Measurements from ENCODE around the gene ARHGAP25.

The ARHGAP25 gene, protein sequence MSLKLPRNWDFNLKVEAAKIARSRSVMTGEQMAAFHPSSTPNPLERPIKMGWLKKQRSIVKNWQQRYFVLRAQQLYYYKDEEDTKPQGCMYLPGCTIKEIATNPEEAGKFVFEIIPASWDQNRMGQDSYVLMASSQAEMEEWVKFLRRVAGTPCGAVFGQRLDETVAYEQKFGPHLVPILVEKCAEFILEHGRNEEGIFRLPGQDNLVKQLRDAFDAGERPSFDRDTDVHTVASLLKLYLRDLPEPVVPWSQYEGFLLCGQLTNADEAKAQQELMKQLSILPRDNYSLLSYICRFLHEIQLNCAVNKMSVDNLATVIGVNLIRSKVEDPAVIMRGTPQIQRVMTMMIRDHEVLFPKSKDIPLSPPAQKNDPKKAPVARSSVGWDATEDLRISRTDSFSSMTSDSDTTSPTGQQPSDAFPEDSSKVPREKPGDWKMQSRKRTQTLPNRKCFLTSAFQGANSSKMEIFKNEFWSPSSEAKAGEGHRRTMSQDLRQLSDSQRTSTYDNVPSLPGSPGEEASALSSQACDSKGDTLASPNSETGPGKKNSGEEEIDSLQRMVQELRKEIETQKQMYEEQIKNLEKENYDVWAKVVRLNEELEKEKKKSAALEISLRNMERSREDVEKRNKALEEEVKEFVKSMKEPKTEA

GRCh38 chr2:68734688-68735525 lies at the start of gene ARHGAP25:
Gene ARHGAP25, plus strand, starts transcription at chr2:68734811. Its CDS starts 389 bp downstream, at chr2:68735200.
- in situ Hi-C loops (cut with HindIII; ENCODE audit: low pct_unique_long_range_greater_than_20kb, low sequenced_read_pairs): no loop called here
- DNase-seq (ENCODE audit: low read depth in 1 of 2, low spot score in 1 of 2): no peak
- no peak for TF ChIP-seq JUND (IDR thresholded peaks at IDR 0.05; ENCODE audit: low read depth)

DNA sequence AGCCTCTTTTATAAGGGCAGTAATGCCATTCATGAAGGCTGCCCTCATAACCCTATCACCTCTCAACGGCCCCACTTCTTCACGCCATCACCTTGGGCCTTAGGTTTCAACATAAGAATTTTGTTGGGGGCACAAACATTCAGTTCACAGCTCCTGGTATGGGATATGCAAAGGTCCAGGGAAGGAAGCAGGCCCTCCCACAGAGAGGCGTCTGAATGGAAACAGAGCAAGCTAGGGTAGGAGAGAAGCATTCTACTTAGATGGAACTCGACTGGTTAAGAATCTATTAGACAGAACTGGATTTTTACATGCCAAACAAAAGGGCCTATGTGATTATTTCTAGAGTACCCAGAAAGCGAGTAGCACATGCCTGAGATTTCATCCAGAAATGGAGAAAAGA lies 48.4 kb upstream of the ARHGAP25 start:
- DNase-seq (ENCODE audit: low read depth in 1 of 2, low spot score in 1 of 2): no peak
- in situ Hi-C loops (cut with HindIII; ENCODE audit: low pct_unique_long_range_greater_than_20kb, low sequenced_read_pairs): no loop called here
- TF ChIP-seq JUND (IDR thresholded peaks at IDR 0.05; ENCODE audit: low read depth): no peak

DNA sequence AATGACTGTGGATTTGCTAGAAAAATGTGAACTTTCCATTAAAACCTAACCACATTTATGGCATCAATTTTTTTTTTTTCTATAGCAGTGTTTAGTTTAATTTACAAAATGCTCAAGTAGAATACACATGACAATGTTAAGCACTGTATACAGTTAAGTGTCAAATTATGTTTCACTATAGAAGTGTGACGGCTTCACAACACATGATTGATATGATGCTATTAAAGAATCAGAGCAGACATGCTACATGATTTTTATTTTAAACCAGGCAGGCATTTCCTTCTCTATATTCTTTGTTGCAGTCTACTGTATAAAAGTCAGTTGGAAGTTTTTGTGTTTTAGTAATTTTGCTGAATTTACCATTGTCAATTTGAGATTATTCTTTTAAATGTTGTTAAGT lies 47.6 kb upstream of the ARHGAP25 start:
- no peak for TF ChIP-seq JUND (IDR thresholded peaks at IDR 0.05; ENCODE audit: low read depth)
- no peak for DNase-seq (ENCODE audit: low read depth in 1 of 2, low spot score in 1 of 2)

DNA sequence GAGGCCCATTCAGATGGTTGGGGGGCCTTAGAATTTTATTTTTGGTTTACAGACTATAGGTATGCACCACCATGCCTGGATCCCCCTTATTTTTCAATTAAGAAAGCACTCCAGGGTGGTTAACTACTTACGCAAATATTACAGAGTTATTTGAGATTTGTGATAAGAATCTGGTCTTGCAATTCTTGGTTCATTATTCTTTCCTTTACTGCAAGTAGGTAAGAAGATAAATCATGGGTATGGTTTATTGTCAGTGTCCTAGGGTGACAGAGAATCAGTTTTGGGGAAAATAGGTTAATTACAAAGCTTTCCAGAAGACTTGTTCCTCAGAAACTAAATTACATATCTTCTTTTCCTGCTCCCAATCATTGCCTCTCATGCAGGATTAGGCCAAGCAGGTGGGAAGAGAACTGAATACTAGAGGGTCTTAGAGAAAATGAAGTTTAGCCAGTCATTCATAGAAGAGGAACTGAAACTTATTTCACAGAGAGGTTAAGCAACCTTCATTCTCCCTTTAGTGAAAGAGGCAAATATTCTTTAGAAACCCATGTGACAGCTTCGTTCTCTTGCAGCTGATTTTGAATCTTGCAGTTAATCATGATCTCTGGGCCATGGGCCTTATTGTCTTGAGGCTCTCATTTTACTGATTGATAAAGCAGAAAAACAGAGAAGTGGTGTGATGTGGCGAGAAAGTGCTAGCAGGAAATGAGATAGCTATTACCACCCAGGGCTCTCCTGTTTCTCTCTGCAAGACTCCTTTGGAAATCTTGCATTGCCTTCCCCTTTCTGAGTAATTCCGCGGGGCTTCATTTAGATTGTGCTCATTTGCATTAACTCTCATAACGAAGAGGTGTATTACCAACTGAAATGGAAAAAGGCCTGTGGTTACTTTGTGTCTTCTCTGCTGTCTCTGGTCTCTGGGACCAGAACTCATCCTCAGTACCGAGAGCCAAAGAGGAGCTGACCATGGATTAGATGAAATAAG lies 44.8 kb upstream of the ARHGAP25 start:
- TF ChIP-seq JUND (IDR thresholded peaks at IDR 0.05; ENCODE audit: low read depth): no peak
- DNase-seq (ENCODE audit: low read depth in 1 of 2, low spot score in 1 of 2): no peak
- in situ Hi-C loops (cut with HindIII; ENCODE audit: low pct_unique_long_range_greater_than_20kb, low sequenced_read_pairs): no loop called here

More for the DNA sequence above, 47.6 kb upstream of the ARHGAP25 start:
- in situ Hi-C loops (cut with HindIII; ENCODE audit: low pct_unique_long_range_greater_than_20kb, low sequenced_read_pairs): no loop called here

GRCh38 chr2:68690851-68691250 lies 43.8 kb upstream of the ARHGAP25 start:
- DNase-seq (ENCODE audit: low read depth in 1 of 2, low spot score in 1 of 2): no peak
- no peak for TF ChIP-seq JUND (IDR thresholded peaks at IDR 0.05; ENCODE audit: low read depth)
- in situ Hi-C loops (cut with HindIII; ENCODE audit: low pct_unique_long_range_greater_than_20kb, low sequenced_read_pairs): no loop called here

GRCh38 chr2:68692511-68692910 lies 42.1 kb upstream of the ARHGAP25 start:
- DNase-seq (ENCODE audit: low read depth in 1 of 2, low spot score in 1 of 2): no peak
- TF ChIP-seq JUND (IDR thresholded peaks at IDR 0.05; ENCODE audit: low read depth): no peak
- in situ Hi-C loops (cut with HindIII; ENCODE audit: low pct_unique_long_range_greater_than_20kb, low sequenced_read_pairs): no loop called here

- in situ Hi-C loops (cut with HindIII; ENCODE audit: low pct_unique_long_range_greater_than_20kb, low sequenced_read_pairs): no loop called here
- no peak for TF ChIP-seq JUND (IDR thresholded peaks at IDR 0.05; ENCODE audit: low read depth)
- DNase-seq (ENCODE audit: low read depth in 1 of 2, low spot score in 1 of 2): no peak
These were observed 40.7 kb upstream of the ARHGAP25 start for GRCh38 chr2:68693951-68694350.

GRCh38 chr2:68695971-68696370 lies 38.6 kb upstream of the ARHGAP25 start:
- DNase-seq (ENCODE audit: low read depth in 1 of 2, low spot score in 1 of 2): no peak
- in situ Hi-C loops (cut with HindIII; ENCODE audit: low pct_unique_long_range_greater_than_20kb, low sequenced_read_pairs): no loop called here
- no peak for TF ChIP-seq JUND (IDR thresholded peaks at IDR 0.05; ENCODE audit: low read depth)

DNA sequence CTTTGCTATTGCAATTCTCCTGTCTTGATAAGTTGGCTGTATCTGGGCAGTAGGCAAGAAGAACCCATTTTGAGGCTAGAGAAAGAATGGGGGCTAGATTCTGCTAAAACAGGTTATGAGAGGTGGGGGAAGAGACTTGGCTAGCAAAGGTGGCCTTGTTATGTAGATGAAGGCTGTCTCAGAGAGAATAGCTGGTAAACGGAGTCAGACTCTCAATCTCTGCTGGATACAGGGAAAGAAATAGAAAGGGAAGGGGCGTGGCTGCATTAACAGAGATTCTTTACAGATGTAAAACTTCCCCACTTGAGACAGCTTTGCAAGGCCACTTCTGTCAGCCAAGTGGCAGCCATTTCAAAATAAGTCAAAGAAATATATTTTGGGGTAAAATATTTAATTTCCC lies 38.1 kb upstream of the ARHGAP25 start:
- no peak for TF ChIP-seq JUND (IDR thresholded peaks at IDR 0.05; ENCODE audit: low read depth)
- DNase-seq (ENCODE audit: low read depth in 1 of 2, low spot score in 1 of 2): no peak
- in situ Hi-C loops (cut with HindIII; ENCODE audit: low pct_unique_long_range_greater_than_20kb, low sequenced_read_pairs): no loop called here

- in situ Hi-C loops (cut with HindIII; ENCODE audit: low pct_unique_long_range_greater_than_20kb, low sequenced_read_pairs): no loop called here
- no peak for DNase-seq (ENCODE audit: low read depth in 1 of 2, low spot score in 1 of 2)
These were observed 35.8 kb upstream of the ARHGAP25 start for GRCh38 chr2:68698567-68699377.

GRCh38 chr2:68700560-68700959 lies 34.1 kb upstream of the ARHGAP25 start:
- no peak for DNase-seq (ENCODE audit: low read depth in 1 of 2, low spot score in 1 of 2)
- in situ Hi-C loops (cut with HindIII; ENCODE audit: low pct_unique_long_range_greater_than_20kb, low sequenced_read_pairs): no loop called here

More at GRCh38 chr2:68698567-68699377, 35.8 kb upstream of the ARHGAP25 start:
- TF ChIP-seq JUND (IDR thresholded peaks at IDR 0.05; ENCODE audit: low read depth): no peak

More at GRCh38 chr2:68700560-68700959, 34.1 kb upstream of the ARHGAP25 start:
- TF ChIP-seq JUND (IDR thresholded peaks at IDR 0.05; ENCODE audit: low read depth): no peak

Measured in T47D (cell line).